H1 (cell line): ENCODE data around the gene LMAN2.

Experiments
- CTCF ChIP-seq, 3 experiments: IDR thresholded peaks; 1 replicate in 2 of 3; 2 replicates in 1 of 3; pipeline versions ENCODE4 v1.5.1 to v1.6.1; 2011; ENCODE audit warnings: low read length in 3 of 3, mild to moderate bottlenecking in 3 of 3, inconsistent platforms in 2 of 3, low read depth in 1 of 3, moderate library complexity in 1 of 3; ENCODE audit not compliant: insufficient read depth in 1 of 3; ENCODE audit errors: control extremely low read depth in 1 of 3
- POLR2A ChIP-seq, 2 experiments: IDR thresholded peaks; 1 replicate in 1 of 2; 2 replicates in 1 of 2; pipeline ENCODE4 v1.6.1; 2011; ENCODE audit warnings: low read depth in 2 of 2, low read length in 2 of 2, mild to moderate bottlenecking in 2 of 2; ENCODE audit errors: control extremely low read depth in 1 of 2

DNA sequence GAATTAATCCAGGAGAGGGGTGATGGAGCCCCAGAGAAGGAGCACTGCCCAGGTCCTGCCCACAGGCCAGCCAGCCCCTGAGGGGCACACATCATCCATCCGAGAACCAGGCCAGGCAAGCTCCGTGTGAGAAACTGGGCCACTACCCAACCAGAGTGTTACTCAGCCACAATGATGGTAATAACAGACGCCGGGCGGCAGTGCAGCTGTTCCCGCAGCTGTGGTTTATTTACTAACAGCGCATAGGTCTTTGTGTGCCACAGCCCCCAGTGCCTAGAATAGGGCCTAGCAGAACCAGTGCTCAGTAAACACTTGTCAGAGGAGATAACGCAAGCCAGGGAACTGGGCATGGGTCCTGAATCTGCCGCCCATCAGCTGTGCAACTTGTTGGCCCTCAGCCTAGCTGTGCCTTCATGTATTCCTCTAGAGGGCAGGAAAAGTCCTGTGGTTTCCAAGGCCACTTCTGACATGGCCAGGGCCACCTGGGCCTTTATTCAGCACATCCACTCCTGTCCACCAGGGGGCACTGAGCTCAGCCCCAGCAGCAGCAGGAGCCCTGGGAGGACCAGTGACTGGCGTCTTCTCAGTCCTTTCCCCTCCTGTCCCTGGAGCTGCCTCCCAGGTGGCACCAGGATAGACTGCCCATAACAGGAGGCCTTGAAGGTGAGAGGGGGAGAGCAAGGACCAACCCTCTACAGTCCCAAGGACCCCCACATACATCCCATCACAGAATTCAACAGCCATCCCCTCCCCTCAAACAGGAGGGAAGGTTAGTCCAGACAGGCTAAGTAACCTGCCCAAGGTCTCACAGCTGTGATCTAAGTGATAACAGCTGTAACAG, 41.9 kb downstream of the LMAN2 start:
- TF ChIP-seq CTCF (IDR thresholded peaks at IDR 0.05; ENCODE audit: control extremely low read depth in 1 of 3, insufficient read depth in 1 of 3, low read depth in 1 of 3, low read length in 3 of 3) (peak in 2 of 3 experiments; percentile 97 to 100; a peak in 3 of 4 replicates), POLR2A (IDR thresholded peaks at IDR 0.05; ENCODE audit: control extremely low read depth in 1 of 2, low read depth in 2 of 2, low read length in 2 of 2) (no peak)
